K562 (cell line): Measurements from ENCODE around the gene OSGEP. TPM values are rescaled to one million over a fixed set of nuclear protein-coding genes. Genes with fewer than 3 reads are reported as not detected.
A peak's percentile ranks its signal among the peaks of the same experiment; 100 is the strongest.

ENCODE experiments used
- ARHGAP35 ChIP-seq: fragments of 450-650 bp; IDR thresholded peaks from 2 replicates; pipeline ENCODE4 v1.6.1; 2018; ENCODE audit not compliant: partially characterized antibody
- ARID2 ChIP-seq: fragments of 450-650 bp; IDR thresholded peaks from 2 replicates; pipeline ENCODE4 v1.6.1; 2017; ENCODE audit warnings: antibody characterized with exemption, mild to moderate bottlenecking
- ATF2 ChIP-seq: sonication (generic); formaldehyde crosslinking; IDR thresholded peaks from 2 replicates; pipeline ENCODE4 v1.8.1; 2022; ENCODE audit warnings: missing genetic modification reagents
- BMI1 ChIP-seq: fragments of 150-350 bp; IDR thresholded peaks from 2 replicates; pipeline ENCODE4 v1.6.1; 2014; ENCODE audit warnings: low read length
- GABPB1 ChIP-seq: sonication (generic); formaldehyde crosslinking; IDR thresholded peaks from 2 replicates; pipeline ENCODE4 v1.8.0; 2022; ENCODE audit warnings: mild to moderate bottlenecking, missing genetic modification reagents
- GTF2A2 ChIP-seq: IDR thresholded peaks from 2 replicates; pipeline ENCODE4 v1.6.1; 2016; ENCODE audit warnings: mild to moderate bottlenecking, missing genetic modification characterization, missing compliant biosample characterization
- GTF2F1 ChIP-seq: IDR thresholded peaks from 2 replicates; pipeline ENCODE4 v1.6.1; 2011; ENCODE audit warnings: low read depth, low read length, improper control_type of control experiment
- HNRNPLL ChIP-seq: fragments of 200-400 bp; formaldehyde crosslinking; IDR thresholded peaks from 2 replicates; pipeline ENCODE4 v1.6.1; 2017; ENCODE audit warnings: low read length, low read depth, mild to moderate bottlenecking; ENCODE audit not compliant: poor library complexity, severe bottlenecking
- MAX ChIP-seq: sonication (generic); formaldehyde crosslinking; IDR thresholded peaks from 2 replicates; pipeline ENCODE4 v1.9.0; 2022; ENCODE audit warnings: mild to moderate bottlenecking, missing genetic modification reagents
- NFIC ChIP-seq: fragments of 450-650 bp; IDR thresholded peaks from 2 replicates; pipeline ENCODE4 v1.6.1; 2017; ENCODE audit warnings: mild to moderate bottlenecking, inconsistent platforms
- RUNX1 ChIP-seq: sonication (generic); IDR thresholded peaks from 2 replicates; pipeline ENCODE4 v1.6.1; 2016; ENCODE audit warnings: antibody characterized with exemption, low read depth
- SAP30 ChIP-seq: fragments of 200-600 bp; sonication (generic); IDR thresholded peaks from 2 replicates; pipeline ENCODE4 v1.6.1; 2012; ENCODE audit warnings: borderline replicate concordance, low read depth, mild to moderate bottlenecking, moderate library complexity, low read length, control low read depth, inconsistent platforms; ENCODE audit not compliant: insufficient read depth, poor library complexity, severe bottlenecking
- TCF7L2 ChIP-seq: fragments of 150-350 bp; IDR thresholded peaks from 2 replicates; pipeline ENCODE4 v1.6.1; 2016; ENCODE audit warnings: low read depth, mild to moderate bottlenecking, low read length, moderate library complexity
- YY1 ChIP-seq, 3 experiments: IDR thresholded peaks; 2 replicates each; pipeline ENCODE4 v1.6.1; 2011; ENCODE audit warnings: low read length in 2 of 3, mild to moderate bottlenecking in 2 of 3, moderate library complexity in 2 of 3, borderline replicate concordance in 1 of 3, control low read depth in 1 of 3, low read depth in 1 of 3; ENCODE audit not compliant: insufficient read depth in 3 of 3, insufficient replicate concordance in 2 of 3, control insufficient read depth in 1 of 3, insufficient read length in 1 of 3; ENCODE audit errors: extremely low read depth in 1 of 3
- polyA plus RNA-seq, 8 experiments: library from polyadenylated mRNA; depleted of rRNA in 4 of 8; stranded (reverse) in 5 of 8; unstranded in 3 of 8; fragments of >200 nt; fragmentation: Nextera tagmentation in 2 of 8; fragmentation: Illumina TruSeq in 1 of 8; extraction: Ambion mirVana in 2 of 8; extraction: Trizol in 1 of 8; gene quantifications; 2 replicates each; pipeline versions ENCODE4 v1.2.1 to v1.2.3, GENCODE V29; 2011 to 2014; ENCODE audit warnings: inconsistent platforms in 1 of 8, missing spikeins in 1 of 8
- total RNA-seq, 7 experiments: library from RNA; depleted of rRNA in 6 of 7; stranded (reverse); fragments of >200 nt in 6 of 7; fragmentation: Illumina TruSeq in 2 of 7; extraction: Trizol in 2 of 7; gene quantifications; 2 replicates each; pipeline versions ENCODE4 v1.2.1 to v1.2.3, GENCODE V29; 2011 to 2021; ENCODE audit warnings: low replicate concordance in 1 of 7
- TF ChIP-seq, protein P1 (sequence below): fragments of 450-650 bp; formaldehyde crosslinking; IDR thresholded peaks from 2 replicates; pipeline ENCODE4 v1.4.0; 2022; ENCODE audit warnings: mild to moderate bottlenecking, moderate library complexity
- TF ChIP-seq, protein P2 (sequence below): fragments of 250-450 bp; sonication (Bioruptor Pico); IDR thresholded peaks from 2 replicates; pipeline ENCODE4 v1.4.0; 2020; ENCODE audit warnings: mild to moderate bottlenecking, moderate library complexity

The OSGEP gene
- total and polyA plus RNA-seq, 9 of the 15 experiments (the other 6 are each of a cell fraction or from before 2014, with no cell fraction given): 32.1 to 59.2 (median 44.1) TPM

GRCh38 chr14:20469242-20469889 lies 14.8 kb upstream of the OSGEP start, which contains the start of gene PNP (continued):
- TF ChIP-seq MAX (peak; percentile 44), GTF2F1 (peak; percentile 93), BMI1 (no peak), HNRNPLL (peak; percentile 52), GABPB1 (CRISPR knock-in tag) (peak; percentile 66), RUNX1 (peak; percentile 20; the same call in 1 of the 2 replicates), ATF2 (CRISPR knock-in tag) (no peak), ARID2 (0 out of 2 replicates have a peak, but pooled peaks have one; percentile 15), SAP30 (peak; percentile 62), TCF7L2 (no peak), ARHGAP35 (no peak), GTF2A2 (tag) (0 out of 2 replicates have a peak, but pooled peaks have one; percentile 50), NFIC (peak; percentile 81), YY1 (IDR thresholded peaks at IDR 0.05; ENCODE audit: borderline replicate concordance in 1 of 3, control insufficient read depth in 1 of 3, extremely low read depth in 1 of 3, insufficient read depth in 3 of 3, insufficient read length in 1 of 3, insufficient replicate concordance in 2 of 3, low read depth in 1 of 3, low read length in 2 of 3) (peak in 1 of 3 experiments; percentile 15)
- TF ChIP-seq, protein P1, sequence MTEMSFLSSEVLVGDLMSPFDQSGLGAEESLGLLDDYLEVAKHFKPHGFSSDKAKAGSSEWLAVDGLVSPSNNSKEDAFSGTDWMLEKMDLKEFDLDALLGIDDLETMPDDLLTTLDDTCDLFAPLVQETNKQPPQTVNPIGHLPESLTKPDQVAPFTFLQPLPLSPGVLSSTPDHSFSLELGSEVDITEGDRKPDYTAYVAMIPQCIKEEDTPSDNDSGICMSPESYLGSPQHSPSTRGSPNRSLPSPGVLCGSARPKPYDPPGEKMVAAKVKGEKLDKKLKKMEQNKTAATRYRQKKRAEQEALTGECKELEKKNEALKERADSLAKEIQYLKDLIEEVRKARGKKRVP (CRISPR knock-in tag): 0 out of 2 replicates have a peak, but pooled peaks have one; percentile 7
- TF ChIP-seq, protein P2, sequence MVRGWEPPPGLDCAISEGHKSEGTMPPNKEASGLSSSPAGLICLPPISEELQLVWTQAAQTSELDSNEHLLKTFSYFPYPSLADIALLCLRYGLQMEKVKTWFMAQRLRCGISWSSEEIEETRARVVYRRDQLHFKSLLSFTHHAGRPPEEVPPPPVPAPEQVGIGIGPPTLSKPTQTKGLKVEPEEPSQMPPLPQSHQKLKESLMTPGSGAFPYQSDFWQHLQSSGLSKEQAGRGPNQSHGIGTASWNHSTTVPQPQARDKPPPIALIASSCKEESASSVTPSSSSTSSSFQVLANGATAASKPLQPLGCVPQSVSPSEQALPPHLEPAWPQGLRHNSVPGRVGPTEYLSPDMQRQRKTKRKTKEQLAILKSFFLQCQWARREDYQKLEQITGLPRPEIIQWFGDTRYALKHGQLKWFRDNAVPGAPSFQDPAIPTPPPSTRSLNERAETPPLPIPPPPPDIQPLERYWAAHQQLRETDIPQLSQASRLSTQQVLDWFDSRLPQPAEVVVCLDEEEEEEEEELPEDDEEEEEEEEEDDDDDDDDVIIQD (CRISPR knock-in tag): no peak
